Inflammatory macrophage treated with lipopolysaccharide for 1 hour (primary cell): ENCODE results near the gene NMS.
"Not testable (repeated sequence)": the region's sequence is repeated elsewhere in the genome, so short reads cannot be mapped to it uniquely, and the experiment has no call there.

Source experiments
- DNase-seq, 2 donors: peaks; one replicate each; pipeline ENCODE4 v3.0.0-alpha.2; 2020 to 2022

Gene NMS

GRCh38 chr2:100470182-100470581, at the start of gene NMS:
Gene NMS, plus strand, starts transcription at chr2:100470482. Its CDS starts 7 bp downstream, at chr2:100470489.
- no peak for DNase-seq

GRCh38 chr2:100422320-100423055, 47.8 kb upstream of the NMS start:
- peak; percentile 15 to 47 for DNase-seq

- DNase-seq = no peak
Measured at GRCh38 chr2:100423631-100424030, 46.7 kb upstream of the NMS start.

GRCh38 chr2:100424277-100424875, 45.9 kb upstream of the NMS start:
- DNase-seq = no peak

GRCh38 chr2:100425107-100425506, 45.2 kb upstream of the NMS start:
- no peak for DNase-seq

GRCh38 chr2:100425573-100426383, 44.5 kb upstream of the NMS start:
- DNase-seq = peak; percentile 44 to 65

- DNase-seq = no peak
Measured at GRCh38 chr2:100426384-100426720, 43.9 kb upstream of the NMS start.

GRCh38 chr2:100427111-100427510, 43.2 kb upstream of the NMS start:
- no peak for DNase-seq

GRCh38 chr2:100427627-100428258, 42.5 kb upstream of the NMS start:
- DNase-seq = peak; percentile 50 to 89

- DNase-seq = no peak
Measured at GRCh38 chr2:100429726-100430125, 40.6 kb upstream of the NMS start.

- DNase-seq = no peak
Measured at GRCh38 chr2:100437751-100438150, 32.5 kb upstream of the NMS start.

GRCh38 chr2:100446696-100447095, 23.6 kb upstream of the NMS start:
- DNase-seq = no peak

- DNase-seq = peak; percentile 22 to 56
Measured at GRCh38 chr2:100451092-100451491, 19.2 kb upstream of the NMS start.

GRCh38 chr2:100451734-100452133, 18.5 kb upstream of the NMS start:
- DNase-seq = no peak

- DNase-seq = no peak
Measured at GRCh38 chr2:100453853-100454252, 16.4 kb upstream of the NMS start.

GRCh38 chr2:100456357-100456756, 13.9 kb upstream of the NMS start:
- not testable (repeated sequence) for DNase-seq

GRCh38 chr2:100460904-100461530, 9.3 kb upstream of the NMS start:
- peak; percentile 40 to 73 for DNase-seq

- DNase-seq = peak in 1 of 2 donors; percentile 3
Measured at GRCh38 chr2:100470898-100471514, 724 bp downstream of the NMS start.

GRCh38 chr2:100476606-100477005, 6.3 kb downstream of the NMS start:
- DNase-seq = no peak

GRCh38 chr2:100482741-100483140, 12.5 kb downstream of the NMS start:
- DNase-seq = no peak

- no peak for DNase-seq
Measured at GRCh38 chr2:100483895-100484294, 13.6 kb downstream of the NMS start.

- no peak for DNase-seq
Measured at GRCh38 chr2:100484390-100484789, 14.1 kb downstream of the NMS start.
